AG09319 (cell line): ENCODE results near the gene HGF.

Experiments used
- DNase-seq: peaks from one replicate; pipeline ENCODE4 v3.0.0-alpha.2; 2010; ENCODE audit warnings: low read depth; ENCODE audit errors: extremely low read depth
- CTCF ChIP-seq: IDR thresholded peaks from 2 replicates; pipeline ENCODE4 v1.5.1; 2011; ENCODE audit warnings: low read depth, mild to moderate bottlenecking, inconsistent platforms, low read length, moderate library complexity

The HGF gene

GRCh38 chr7:81714306-81714705 is 55.5 kb downstream of the HGF start:
- no peak for DNase-seq
- TF ChIP-seq CTCF = no peak

- no peak for DNase-seq
- TF ChIP-seq CTCF = no peak
These were observed 59.1 kb downstream of the HGF start for GRCh38 chr7:81710751-81711150.

- TF ChIP-seq CTCF = no peak
- no peak for DNase-seq
These were observed 60.0 kb downstream of the HGF start for GRCh38 chr7:81709836-81710235.

GRCh38 chr7:81707966-81708365 is 61.9 kb downstream of the HGF start:
- TF ChIP-seq CTCF = no peak
- no peak for DNase-seq

GRCh38 chr7:81707196-81707595 is 62.7 kb downstream of the HGF start:
- TF ChIP-seq CTCF = no peak
- DNase-seq = no peak

- no peak for DNase-seq
- TF ChIP-seq CTCF = no peak
These were observed 64.6 kb downstream of the HGF start for GRCh38 chr7:81705206-81705605.

- TF ChIP-seq CTCF = no peak
These were observed 65.3 kb downstream of the HGF start for GRCh38 chr7:81704595-81704994.

More at GRCh38 chr7:81704595-81704994, 65.3 kb downstream of the HGF start:
- no peak for DNase-seq
